GM19397 (cell line): ENCODE results near the gene OR52A5.
A peak's percentile ranks its signal among the peaks of the same experiment; 100 is the strongest.
"Not testable (repeated sequence)": the region's sequence is repeated elsewhere in the genome, so short reads cannot be mapped to it uniquely, and the experiment has no call there.

Experiments
- ATAC-seq: cut with Tn5 transposase; IDR thresholded peaks from one replicate; pipeline ENCODE4 v1.9.1; 2021; ENCODE audit warnings: mild to moderate bottlenecking, moderate library complexity; ENCODE audit not compliant: unreplicated experiment

Gene OR52A5

DNA sequence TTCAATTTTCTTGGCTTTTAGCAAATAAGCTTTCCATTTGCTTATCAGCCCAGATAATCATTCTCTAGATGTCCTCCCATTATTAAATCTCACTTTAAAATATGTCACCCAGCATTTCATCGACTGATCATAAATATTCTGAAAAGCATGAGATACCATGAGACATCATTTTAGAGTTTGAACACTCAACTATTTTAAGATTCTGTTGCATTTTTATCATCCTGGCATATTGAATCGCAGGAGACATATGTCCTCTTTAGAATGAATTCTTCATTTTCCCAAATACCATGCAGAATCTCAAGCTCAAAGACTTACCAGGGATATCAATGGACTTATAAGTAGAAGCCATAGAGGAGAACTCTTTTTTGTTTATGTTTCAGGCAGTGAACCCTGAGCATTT is at the start of gene OR52A5:
OR52A5 (minus strand) TSS at position 361 of the 400 bp plus-strand sequence. CDS start 5,714 bp downstream, outside the sequence.
- no peak for ATAC-seq

DNA sequence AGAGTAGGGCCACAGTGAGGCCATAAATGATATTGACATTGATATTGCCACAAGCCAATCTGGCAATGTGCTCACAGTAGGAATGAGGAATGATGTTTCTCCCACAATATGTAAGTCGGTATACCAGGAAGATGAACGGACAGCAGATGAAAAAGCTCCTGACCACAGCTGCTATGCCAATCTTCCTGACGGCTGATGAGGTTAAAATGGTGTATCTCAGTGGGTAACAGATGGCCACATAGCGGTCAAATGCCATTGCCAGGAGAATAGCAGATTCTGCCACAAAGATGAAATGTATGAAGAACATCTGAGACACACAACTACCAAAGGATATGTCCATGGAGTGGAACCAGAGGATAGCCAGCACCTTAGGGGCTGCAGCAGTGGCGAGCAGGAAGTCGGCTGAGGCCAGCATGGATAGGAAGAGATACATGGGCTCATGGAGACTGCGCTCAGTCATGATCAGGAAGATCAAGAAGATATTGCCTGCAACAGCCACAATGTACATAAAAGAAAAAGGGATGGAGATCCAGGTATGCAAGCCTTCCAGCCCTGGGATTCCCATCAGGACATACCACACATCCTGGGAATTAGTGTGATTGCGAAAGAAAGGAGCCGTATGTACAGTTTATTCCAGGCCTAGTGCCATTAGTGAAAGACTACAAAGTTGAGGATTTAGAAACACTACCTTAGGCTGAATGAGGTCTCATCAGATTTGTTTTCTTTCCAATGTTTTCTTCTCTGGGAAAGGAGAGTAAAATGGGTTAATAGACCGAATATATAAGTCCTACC is 40.1 kb upstream of the OR52A5 start:
- no peak for ATAC-seq

DNA sequence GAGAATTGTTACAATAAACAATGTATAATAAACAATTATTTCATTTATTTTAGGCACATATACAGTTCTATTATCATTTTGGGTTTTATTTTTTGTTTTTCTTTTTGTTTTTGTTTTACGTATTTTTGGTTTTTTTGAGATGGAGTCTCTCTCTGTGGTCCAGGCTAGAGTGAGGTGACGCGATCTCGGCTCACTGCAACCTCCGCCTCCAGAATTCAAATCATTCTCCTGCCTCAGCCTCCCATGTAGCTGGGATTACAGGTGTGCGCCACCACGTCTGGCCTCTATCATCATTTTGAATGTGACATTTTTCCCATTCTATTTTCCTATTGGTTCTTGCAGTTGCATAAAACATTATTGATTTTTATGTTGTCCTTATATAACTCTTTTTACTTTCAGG is 36.8 kb upstream of the OR52A5 start:
- no peak for ATAC-seq

DNA sequence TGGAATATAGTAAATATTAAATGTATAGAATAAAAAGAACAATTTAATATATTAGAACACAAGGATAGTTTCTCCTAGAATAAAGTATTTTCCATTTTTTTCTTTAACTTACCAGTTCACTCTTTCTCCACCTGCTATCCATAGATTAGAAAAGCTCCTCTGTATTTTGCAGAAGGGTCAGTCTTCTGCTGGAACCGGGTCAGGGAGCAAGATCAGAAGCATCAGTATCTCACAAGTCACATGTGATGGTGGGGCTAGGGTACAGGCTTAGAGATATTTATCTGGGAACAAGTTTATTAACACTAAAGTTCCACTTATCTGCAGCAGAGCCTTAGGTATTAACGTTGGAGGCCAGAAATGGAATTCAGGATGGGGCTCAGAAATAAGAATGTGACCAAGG is 33.7 kb upstream of the OR52A5 start:
- no peak for ATAC-seq

DNA sequence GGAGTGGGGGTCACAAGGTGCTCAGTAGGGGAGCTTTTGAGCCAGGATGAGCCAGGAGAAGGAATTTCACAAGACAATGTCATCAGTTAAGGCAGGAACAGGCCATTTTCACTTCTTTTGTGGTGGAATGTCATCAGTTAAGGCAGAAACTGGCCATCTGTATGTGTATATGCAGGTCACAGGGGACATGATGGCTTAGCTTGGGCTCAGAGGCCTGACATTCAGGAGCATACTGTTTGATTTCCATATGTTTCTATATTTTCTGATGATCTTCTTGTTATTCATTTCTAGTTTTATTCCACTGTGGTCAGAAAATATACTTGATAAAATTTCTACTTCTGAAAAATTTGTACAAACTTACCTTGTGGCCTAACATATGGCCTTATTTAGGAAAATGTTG is 27.7 kb upstream of the OR52A5 start:
- ATAC-seq: not testable (repeated sequence)

DNA sequence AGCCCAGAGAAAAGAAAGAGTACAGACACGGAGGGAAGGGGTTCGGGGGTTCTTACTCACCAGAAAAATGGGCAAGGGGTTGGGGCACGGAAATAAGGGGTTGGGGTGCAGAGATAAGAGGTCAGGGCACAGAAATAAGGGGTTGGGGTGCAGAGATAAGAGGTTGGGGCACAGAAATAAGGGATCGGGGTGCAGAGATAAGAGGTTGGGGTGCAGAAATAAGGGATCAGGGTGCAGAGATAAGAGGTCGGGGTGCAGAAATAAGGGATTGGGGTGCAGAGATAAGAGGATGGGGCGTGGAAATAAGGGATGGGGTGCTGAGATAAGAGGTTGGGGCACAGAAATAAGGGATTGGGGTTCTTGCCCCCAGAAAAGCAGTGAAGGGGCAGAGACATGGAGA is 26.7 kb upstream of the OR52A5 start:
- not testable (repeated sequence) for ATAC-seq

DNA sequence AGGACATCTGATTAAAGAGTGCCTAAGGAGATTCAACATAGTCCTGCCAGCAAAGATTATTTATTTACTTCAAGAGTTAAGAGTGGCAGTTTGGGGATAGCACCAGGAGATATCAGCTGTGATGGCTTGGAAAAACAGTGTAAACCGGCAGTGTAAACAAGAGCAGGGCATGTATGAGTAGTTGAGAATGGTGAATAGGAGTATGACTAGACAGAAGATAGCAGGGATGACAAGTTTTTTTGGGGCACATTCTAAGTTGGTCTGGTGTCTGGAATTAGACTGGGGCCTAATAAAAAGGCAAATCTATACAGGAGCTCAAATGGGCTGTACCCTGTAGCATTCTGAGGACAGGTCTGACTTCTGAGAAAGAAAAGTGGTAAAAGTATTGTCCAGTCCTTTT is 22.9 kb upstream of the OR52A5 start:
- ATAC-seq: not testable (repeated sequence)

DNA sequence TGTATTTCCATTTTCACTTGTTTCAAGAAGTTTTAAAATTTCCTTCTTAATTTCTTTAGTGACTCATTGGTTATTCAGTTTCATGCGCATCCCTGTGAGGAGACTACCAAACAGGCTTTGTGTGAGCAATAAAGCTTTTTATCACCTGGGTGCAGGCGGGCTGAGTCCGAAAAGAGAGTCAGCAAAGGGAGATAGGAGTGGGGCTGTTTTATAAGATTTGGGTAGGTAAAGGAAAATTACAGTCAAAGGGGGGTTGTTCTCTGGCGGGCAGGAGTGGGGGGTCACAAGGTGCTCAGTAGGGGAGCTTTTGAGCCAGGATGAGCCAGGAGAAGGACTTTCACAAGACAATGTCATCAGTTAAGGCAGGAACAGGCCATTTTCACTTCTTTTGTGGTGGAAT is 22.1 kb upstream of the OR52A5 start:
- ATAC-seq: not testable (repeated sequence)

DNA sequence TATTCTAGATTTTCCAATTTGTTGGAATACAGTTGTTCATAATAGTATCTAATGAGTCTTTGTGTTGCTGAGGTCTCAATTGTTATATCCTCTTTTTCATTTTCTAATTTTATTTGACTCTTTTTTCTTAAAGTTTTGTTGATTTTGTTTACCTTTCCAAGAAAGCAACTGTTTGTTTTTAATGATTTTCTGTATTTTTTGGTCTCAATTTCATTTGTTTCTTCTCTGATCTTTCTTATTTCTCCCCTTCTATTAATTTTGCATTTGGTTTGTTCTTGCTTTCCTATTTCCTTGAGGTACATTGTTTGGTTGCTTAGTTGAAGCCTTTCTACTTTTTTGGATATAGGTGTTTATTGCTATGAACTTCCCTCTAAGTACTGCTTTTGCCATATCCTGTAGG is 21.6 kb upstream of the OR52A5 start:
- no peak for ATAC-seq

DNA sequence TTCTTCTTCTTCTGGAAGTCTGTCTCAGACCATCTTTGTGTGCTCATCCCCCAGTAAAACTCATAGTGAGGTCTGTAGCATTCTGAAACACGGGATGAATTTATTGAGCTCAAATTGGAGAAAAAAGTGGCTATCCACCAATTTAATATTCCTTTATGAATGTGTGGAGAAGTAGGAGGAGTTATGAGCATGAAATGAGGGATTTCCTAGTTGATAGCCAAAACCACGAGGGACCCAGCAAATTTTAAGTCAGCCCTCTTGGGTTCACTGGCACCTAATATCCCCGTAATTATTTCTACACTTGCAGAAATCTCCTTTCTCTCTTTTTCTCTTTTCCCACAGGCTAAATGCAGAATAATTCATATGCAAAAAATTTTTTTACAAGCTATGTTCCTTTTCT is 16.5 kb upstream of the OR52A5 start, which contains the start of gene OR52A1:
OR52A1 (minus strand) TSS at position 101 of the 400 bp plus-strand sequence. CDS start 2,388 bp downstream, outside the sequence.
- ATAC-seq: no peak

DNA sequence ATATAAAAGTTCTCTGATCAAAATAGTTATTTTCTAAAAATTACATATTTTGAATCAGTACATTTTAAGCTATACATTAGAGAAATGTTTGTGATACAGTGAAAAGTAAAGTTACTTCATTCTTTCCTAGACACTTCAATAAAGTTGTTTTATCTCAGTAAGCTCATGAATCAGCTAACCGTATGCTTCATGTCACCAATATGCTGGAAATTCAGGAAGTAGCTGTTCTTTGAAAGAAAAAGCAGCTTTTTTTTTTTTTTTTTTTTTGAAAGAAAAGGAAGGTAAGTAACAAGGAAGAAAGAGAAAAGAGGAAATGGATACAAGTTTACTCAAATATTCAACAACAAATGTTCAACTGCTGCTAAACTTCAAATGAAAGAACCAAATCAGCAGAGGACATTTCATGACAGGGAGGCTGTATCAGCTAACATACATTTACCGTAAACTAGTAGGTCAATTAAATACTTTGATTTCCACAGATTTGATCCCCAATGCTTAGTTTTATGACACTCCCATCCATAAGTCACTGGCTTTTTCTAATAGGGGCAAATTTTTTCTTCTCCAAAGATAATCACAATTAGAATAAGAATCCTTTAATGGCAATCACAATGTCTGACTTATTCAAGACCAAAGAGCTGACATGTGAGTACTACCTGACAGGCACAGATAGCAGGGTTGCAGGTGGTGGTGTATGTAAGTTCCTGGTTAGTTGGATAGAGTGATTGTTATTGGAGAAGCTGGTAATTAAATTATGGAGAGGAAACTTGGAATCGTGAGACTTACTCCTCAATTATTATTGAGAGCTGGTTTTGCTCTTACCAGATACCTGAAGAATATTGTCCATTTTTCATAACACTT is 15.6 kb upstream of the OR52A5 start:
- ATAC-seq: no peak

DNA sequence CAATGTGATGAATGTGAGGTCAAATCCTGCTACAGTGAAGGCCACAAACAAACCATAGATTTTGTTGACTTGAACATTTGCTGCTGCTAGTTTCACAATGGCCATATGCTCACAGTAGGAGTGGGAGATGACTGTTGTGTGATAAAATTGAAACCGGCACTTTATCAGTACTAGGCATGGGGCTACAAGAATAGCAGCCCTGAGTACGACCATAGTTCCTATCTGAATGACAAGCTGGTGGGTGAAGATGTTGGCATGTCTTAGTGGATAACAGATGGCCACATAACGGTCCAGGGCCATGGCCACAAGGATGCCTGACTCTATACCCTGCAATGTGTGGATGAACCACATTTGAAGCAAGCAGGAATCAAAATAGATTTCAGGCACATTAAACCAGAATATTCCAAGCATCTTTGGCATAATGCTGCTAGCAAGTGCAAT is 13.6 kb upstream of the OR52A5 start:
- ATAC-seq: no peak

DNA sequence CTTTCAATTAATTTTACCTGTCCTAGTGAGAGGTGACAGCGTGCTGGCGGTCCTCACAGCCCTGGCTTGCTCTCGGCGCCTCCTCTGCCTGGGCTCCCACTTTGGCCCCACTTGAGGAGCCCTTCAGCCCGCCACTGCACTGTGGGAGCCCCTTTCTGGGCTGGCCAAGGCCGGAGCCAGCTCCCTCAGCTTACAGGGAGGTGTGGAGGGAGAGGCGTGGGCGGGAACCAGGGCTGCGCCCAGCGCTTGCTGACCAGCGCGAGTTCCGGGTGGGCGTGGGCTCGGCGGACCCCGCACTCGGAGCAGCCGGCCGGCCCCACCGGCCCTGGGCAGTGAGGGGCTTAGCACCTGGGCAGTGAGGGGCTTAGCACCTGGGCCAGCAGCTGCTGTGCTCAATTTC is 6.0 kb upstream of the OR52A5 start:
- not testable (repeated sequence) for ATAC-seq

DNA sequence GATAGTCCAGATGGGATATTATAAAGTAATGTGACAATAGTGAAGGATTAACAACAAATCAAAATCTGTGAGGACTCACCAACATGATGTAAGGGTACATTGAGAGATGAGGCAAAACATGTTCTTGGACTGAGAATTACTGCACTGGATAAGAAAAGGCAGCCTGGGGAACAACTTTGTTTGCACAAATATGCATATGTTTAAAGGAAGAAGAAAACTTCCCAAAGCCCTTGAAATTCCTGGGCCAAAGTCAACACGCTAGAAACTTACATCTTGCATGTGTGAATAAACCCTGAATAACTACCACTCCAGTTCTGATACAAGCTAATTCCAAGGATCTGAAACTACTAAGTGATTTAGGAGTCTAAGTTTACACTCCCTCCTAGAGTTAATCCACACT is 1.1 kb downstream of the OR52A5 start:
- ATAC-seq: no peak

DNA sequence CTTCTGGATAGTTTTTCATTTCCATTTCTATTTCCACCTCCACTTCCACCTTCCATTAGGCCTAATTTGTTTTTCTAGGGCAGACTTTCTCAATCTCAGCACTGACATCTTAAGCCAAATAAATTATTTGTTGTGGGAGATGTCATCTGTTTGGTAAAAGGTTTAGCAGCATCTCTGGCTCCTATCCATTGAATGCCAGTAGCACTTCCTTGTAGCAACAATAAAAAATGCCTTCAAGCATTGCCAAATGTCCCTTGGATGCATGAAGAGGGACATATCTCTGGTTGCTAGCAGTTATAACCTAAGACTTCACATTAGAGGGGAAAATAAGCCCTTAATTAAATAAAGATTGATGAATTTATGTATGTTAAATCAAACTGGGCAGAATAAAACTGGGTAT is 1.9 kb downstream of the OR52A5 start:
- no peak for ATAC-seq

DNA sequence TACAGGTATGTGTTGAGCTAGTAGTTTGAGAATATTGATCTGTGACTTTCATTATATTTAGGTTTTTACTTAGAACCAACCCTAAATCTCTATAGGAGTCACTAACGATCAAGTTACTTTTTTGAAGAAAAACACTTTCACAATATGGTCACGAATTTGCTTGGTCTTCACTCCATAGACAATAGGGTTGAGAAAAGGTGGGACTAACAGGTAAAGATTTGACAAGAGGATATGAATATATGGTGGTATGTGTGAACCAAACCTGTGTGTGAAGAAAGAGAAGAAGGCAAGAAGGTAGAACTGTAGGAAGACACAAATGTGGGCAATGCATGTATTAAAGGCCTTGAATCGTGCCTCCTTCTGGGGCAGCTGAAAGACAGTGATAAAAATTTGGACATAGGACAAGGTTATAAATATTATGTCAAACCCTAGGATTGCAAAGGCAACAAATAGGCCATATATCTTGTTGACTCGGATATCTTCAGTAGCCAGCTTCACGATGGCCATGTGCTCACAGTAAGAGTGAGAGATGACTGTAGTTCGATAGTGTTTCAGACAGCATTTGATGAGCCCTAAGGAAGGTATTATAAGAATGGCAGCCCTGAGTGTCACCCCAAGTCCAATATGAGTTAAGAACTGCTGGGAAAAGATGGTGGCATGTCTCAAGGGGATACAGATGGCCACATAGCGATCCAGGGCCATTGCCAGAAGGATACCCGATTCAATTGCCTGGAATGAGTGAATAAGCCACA is 6.4 kb downstream of the OR52A5 start:
- ATAC-seq: no peak

DNA sequence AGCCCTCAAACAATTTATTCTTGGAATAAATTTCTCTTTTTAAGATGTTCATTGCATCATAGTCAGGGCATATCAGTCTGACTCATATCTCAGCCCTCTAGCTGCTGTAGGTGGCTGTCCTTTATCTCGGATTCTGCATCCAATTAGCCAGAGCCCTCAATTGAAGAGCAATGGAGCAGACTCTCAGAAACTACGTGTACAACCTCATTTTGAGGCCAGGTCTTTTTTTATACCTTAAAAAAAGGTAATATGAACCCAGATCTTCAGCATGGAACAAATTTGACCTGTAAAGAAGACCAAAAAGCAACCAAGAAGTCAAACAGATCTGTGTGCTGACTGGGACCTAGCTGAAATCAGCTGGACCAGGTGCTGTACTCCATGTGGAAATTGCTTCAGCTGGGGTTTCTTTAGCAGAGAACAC is 8.7 kb downstream of the OR52A5 start:
- ATAC-seq: no peak

DNA sequence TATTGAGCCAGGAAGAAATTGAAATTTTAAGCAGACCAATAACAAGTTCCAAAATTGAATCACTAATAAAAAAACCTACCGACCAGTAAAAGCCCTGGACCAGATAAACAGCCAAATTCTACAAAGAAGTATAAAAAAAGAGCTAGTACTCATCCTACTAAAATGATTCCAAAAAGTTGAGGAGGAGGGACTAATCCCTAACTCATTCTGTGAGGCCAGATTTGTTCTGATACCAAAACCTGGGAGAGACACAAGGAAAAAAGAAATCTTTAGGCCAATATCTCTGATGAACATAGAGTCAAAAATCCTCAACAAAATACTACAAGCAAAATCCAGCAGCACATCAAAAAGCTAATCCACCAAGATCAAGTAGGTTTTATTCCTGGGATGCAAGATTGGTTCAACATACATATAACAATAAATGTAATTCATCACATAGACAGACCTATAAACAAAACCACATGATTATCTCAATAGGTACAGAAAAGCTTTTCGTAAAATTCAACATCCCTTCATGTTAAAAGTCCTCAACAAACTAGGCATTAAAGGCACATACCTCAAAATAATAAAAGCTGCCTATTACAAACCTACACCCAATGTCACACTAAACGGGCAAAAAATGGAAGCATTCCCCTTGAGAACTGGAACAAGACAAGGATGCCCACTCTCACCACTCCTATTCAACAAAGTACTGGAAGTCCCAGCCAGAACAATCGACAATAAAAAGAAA is 13.1 kb downstream of the OR52A5 start:
- ATAC-seq: no peak

DNA sequence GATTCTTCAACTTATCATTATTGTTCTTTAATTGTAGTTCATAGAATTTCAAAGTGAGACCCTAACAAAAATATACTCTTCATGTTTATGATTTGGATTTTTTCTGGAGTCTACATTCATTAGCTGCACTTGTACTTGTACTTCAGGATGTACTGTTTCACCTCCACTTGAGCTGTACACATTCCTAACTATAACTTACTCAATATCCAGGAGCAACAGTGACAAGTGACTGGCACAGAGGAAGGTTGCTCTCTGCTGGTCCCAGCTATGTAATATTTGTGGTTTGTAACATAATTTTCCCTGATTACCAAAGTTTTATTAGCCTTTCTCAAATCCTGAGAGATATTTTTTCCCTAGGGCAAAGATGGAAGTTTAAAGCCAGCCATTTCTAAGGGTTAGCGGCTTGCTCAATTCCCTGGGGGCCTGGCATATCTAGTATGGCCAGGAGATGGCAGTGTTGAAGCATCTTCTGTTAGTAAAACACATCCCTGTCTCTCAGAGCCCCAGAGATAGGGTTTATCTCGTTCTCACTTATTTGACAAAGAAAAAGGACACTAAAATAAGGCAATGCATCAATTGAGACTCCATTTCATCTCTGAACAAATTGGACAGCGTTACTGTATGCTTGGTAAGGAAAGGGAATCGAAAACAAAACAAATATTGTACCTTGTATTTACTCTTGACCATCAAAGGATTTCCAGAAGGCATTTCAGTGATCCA is 14.2 kb downstream of the OR52A5 start:
- peak; percentile 92 for ATAC-seq

DNA sequence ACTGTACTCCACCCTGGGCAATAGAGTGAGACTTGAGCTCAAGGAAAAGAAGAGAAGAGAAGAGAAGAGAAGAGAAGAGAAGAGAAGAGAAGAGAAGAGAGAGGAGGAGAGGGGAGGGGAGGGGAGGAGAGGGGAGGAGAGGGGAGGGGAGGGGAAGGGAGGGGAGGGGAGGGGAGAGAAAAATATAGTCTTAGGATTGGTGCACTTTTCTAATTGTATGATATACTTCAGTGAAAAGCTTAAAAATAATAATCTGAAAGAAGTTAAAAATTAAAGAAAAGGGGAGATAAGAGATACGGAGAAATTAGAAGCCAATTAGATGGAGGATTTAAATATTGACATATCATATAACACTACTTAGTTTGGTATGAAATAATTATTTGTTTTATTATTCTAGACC is 19.3 kb downstream of the OR52A5 start:
- ATAC-seq: no peak
